GM19397 (cell line): ENCODE data around the gene CFAP46.
"Not testable (repeated sequence)": the region's sequence is repeated elsewhere in the genome, so short reads cannot be mapped to it uniquely, and the experiment has no call there.

Source experiments
- ATAC-seq: cut with Tn5 transposase; IDR thresholded peaks from one replicate; pipeline ENCODE4 v1.9.1; 2021; ENCODE audit warnings: mild to moderate bottlenecking, moderate library complexity; ENCODE audit not compliant: unreplicated experiment

Gene CFAP46

GRCh38 chr10:132810807-132811700 is 131.3 kb downstream of the CFAP46 start:
- no peak for ATAC-seq

GRCh38 chr10:132810141-132810806 is 132.1 kb downstream of the CFAP46 start:
- ATAC-seq: no peak

GRCh38 chr10:132809232-132810140 is 132.9 kb downstream of the CFAP46 start:
- ATAC-seq: no peak

GRCh38 chr10:132808383-132809231 is 133.8 kb downstream of the CFAP46 start:
- ATAC-seq: no peak

GRCh38 chr10:132807621-132808049 is 134.7 kb downstream of the CFAP46 start:
- ATAC-seq: no peak

GRCh38 chr10:132806561-132807003 is 135.8 kb downstream of the CFAP46 start:
- ATAC-seq: no peak

GRCh38 chr10:132806110-132806509 is 136.3 kb downstream of the CFAP46 start:
- ATAC-seq: no peak

- ATAC-seq: no peak
These were observed 136.8 kb downstream of the CFAP46 start for GRCh38 chr10:132805599-132805998.

GRCh38 chr10:132804785-132805426 is 137.5 kb downstream of the CFAP46 start:
- ATAC-seq: no peak

GRCh38 chr10:132804287-132804686 is 138.1 kb downstream of the CFAP46 start:
- ATAC-seq: no peak

GRCh38 chr10:132803416-132804210 is 138.8 kb downstream of the CFAP46 start:
- no peak for ATAC-seq

GRCh38 chr10:132802694-132803320 is 139.6 kb downstream of the CFAP46 start:
- no peak for ATAC-seq

- no peak for ATAC-seq
These were observed 140.3 kb downstream of the CFAP46 start for GRCh38 chr10:132802048-132802447.

GRCh38 chr10:132799865-132800264 is 142.5 kb downstream of the CFAP46 start:
- ATAC-seq: no peak

GRCh38 chr10:132798876-132799275 is 143.5 kb downstream of the CFAP46 start:
- ATAC-seq: no peak

- no peak for ATAC-seq
These were observed 144.0 kb downstream of the CFAP46 start for GRCh38 chr10:132798403-132798802.

- ATAC-seq: not testable (repeated sequence)
These were observed 144.4 kb downstream of the CFAP46 start for GRCh38 chr10:132797986-132798385.

GRCh38 chr10:132796846-132797245 is 145.5 kb downstream of the CFAP46 start:
- ATAC-seq: no peak
